Measurements from ENCODE around the gene EEF1A1.

DNA sequence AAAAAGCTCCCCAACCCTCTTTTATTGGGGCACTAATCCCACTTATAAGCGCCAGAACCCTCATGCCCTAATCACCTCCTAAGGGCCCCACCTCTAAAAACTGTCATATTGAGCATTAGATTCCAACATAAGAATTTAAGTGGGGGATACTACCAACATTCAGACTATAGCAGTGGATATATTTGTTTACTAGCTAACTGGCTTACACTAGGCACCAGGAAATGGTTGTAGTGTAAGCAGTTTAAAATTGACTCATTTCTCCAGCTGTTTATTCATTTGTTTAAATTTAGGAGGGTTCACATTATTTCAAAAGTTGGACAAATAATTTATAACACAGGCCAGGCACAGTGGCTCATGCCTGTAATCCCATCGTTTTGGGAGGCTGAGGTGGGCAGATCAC is 36.4 kb downstream of the EEF1A1 start:
- TF ChIP-seq, protein P1, sequence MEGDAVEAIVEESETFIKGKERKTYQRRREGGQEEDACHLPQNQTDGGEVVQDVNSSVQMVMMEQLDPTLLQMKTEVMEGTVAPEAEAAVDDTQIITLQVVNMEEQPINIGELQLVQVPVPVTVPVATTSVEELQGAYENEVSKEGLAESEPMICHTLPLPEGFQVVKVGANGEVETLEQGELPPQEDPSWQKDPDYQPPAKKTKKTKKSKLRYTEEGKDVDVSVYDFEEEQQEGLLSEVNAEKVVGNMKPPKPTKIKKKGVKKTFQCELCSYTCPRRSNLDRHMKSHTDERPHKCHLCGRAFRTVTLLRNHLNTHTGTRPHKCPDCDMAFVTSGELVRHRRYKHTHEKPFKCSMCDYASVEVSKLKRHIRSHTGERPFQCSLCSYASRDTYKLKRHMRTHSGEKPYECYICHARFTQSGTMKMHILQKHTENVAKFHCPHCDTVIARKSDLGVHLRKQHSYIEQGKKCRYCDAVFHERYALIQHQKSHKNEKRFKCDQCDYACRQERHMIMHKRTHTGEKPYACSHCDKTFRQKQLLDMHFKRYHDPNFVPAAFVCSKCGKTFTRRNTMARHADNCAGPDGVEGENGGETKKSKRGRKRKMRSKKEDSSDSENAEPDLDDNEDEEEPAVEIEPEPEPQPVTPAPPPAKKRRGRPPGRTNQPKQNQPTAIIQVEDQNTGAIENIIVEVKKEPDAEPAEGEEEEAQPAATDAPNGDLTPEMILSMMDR (conservative IDR thresholded peaks at IDR 0.05; ENCODE audit: low read depth, low read length), result no peak
- TF ChIP-seq USF2 (IDR thresholded peaks at IDR 0.05; ENCODE audit: low read depth, low read length) (no peak), SMC3 (IDR thresholded peaks at IDR 0.05; ENCODE audit: low read depth, low read length) (no peak), POLR2A (IDR thresholded peaks at IDR 0.05; ENCODE audit: low read depth, low read length) (no peak), RAD21 (IDR thresholded peaks at IDR 0.05; ENCODE audit: low read length) (no peak), MAFK (IDR thresholded peaks at IDR 0.05; ENCODE audit: low read depth, low read length) (no peak), RFX5 (IDR thresholded peaks at IDR 0.05; ENCODE audit: low read depth, low read length) (no peak), MAZ (IDR thresholded peaks at IDR 0.05; ENCODE audit: borderline replicate concordance, low read depth, low read length) (no peak), NFE2L2 (IDR thresholded peaks at IDR 0.05; ENCODE audit: low read depth, low read length) (no peak), MXI1 (IDR thresholded peaks at IDR 0.05; ENCODE audit: borderline replicate concordance, low read depth, low read length) (no peak), RCOR1 (IDR thresholded peaks at IDR 0.05; ENCODE audit: insufficient replicate concordance, low read length) (no peak), FOS (IDR thresholded peaks at IDR 0.05; ENCODE audit: low read depth, low read length) (no peak), CEBPB (IDR thresholded peaks at IDR 0.05; ENCODE audit: low read depth, low read length) (no peak)

Measured in IMR-90 (cell line).